HEK293 (cell line): Measurements from ENCODE around the gene BEST1.

ENCODE experiments used
- CTCF ChIA-PET: fragments of 350-600 bp; formaldehyde crosslinking; extraction: SDS; loops from one replicate; lab custom pipeline; 2021; ENCODE audit warnings: antibody characterized with exemption; lab: Yijun Ruan, JAX
- POLR2A ChIA-PET: fragments of 300-600 bp; formaldehyde crosslinking; extraction: SDS; loops from one replicate; lab custom pipeline; 2020; ENCODE audit warnings: antibody characterized with exemption, inconsistent platforms; lab: Yijun Ruan, JAX
- H3K27ac ChIP-seq: fragments of 200-500 bp; sonication (Bioruptor generic); 2 replicates; pipeline ENCODE4 v1.5.1; 2014; ENCODE audit warnings: low read depth, low read length, control low read depth, inconsistent platforms; ENCODE audit errors: extremely low read depth
- H3K36me3 ChIP-seq, 2 experiments: fragments of 200-500 bp in 1 of 2; sonication (Bioruptor generic) in 1 of 2; 1 replicate in 1 of 2; 2 replicates in 1 of 2; pipeline ENCODE4 v1.5.1; 2014 to 2017; ENCODE audit warnings: inconsistent platforms in 2 of 2, low read length in 2 of 2; ENCODE audit not compliant: control insufficient read depth in 2 of 2, insufficient read depth in 1 of 2
- H3K4me1 ChIP-seq: fragments of 200-500 bp; sonication (Bioruptor generic); 2 replicates; pipeline ENCODE4 v1.5.1; 2014; ENCODE audit warnings: mild to moderate bottlenecking, low read length, inconsistent platforms; ENCODE audit not compliant: control insufficient read depth, insufficient read depth
- H3K4me3 ChIP-seq: 2 replicates; pipeline ENCODE4 v1.5.1; 2011; ENCODE audit warnings: low read depth, mild to moderate bottlenecking, control low read depth, low read length, moderate library complexity
- H3K9me3 ChIP-seq: fragments of 200-500 bp; sonication (Bioruptor generic); 2 replicates; pipeline ENCODE4 v1.5.1; 2014; ENCODE audit warnings: low read depth, low read length, inconsistent platforms; ENCODE audit not compliant: control insufficient read depth, insufficient read depth
- GLI4 ChIP-seq: fragments of 450-650 bp; formaldehyde crosslinking; IDR thresholded peaks from 2 replicates; pipeline ENCODE4 v1.5.1; 2016; ENCODE audit warnings: missing biosample characterization, missing genetic modification characterization
- PBX3 ChIP-seq: sonication (generic); formaldehyde crosslinking; IDR thresholded peaks from 2 replicates; pipeline ENCODE4 v1.8.1; 2022; ENCODE audit warnings: mild to moderate bottlenecking, moderate library complexity, missing genetic modification reagents
- PRDM10 ChIP-seq: fragments of 450-650 bp; formaldehyde crosslinking; IDR thresholded peaks from 2 replicates; pipeline ENCODE4 v1.5.1; 2016; ENCODE audit warnings: missing biosample characterization, missing genetic modification characterization
- PRDM2 ChIP-seq: fragments of 450-650 bp; formaldehyde crosslinking; IDR thresholded peaks from 2 replicates; pipeline ENCODE4 v1.5.1; 2016; ENCODE audit warnings: missing biosample characterization, missing genetic modification characterization, borderline replicate concordance
- TRIM28 ChIP-seq: IDR thresholded peaks from 2 replicates; pipeline ENCODE4 v1.6.1; 2011; ENCODE audit warnings: low read length, control low read depth, borderline replicate concordance
- TSHZ1 ChIP-seq: fragments of 450-650 bp; formaldehyde crosslinking; IDR thresholded peaks from 2 replicates; pipeline ENCODE4 v1.5.1; 2016; ENCODE audit warnings: missing biosample characterization, missing genetic modification characterization, borderline replicate concordance
- ZNF133 ChIP-seq: fragments of 450-650 bp; formaldehyde crosslinking; IDR thresholded peaks from 2 replicates; pipeline ENCODE4 v1.5.1; 2016; ENCODE audit warnings: missing biosample characterization, missing genetic modification characterization
- ZNF274 ChIP-seq, 2 experiments: fragments of 200-500 bp in 1 of 2; fragments of 450-650 bp in 1 of 2; sonication (Bioruptor generic) in 1 of 2; formaldehyde crosslinking in 1 of 2; IDR thresholded peaks; 2 replicates each; pipeline versions ENCODE4 v1.5.1 to v1.6.1; 2014 to 2016; ENCODE audit warnings: borderline replicate concordance in 1 of 2, inconsistent platforms in 1 of 2, low read length in 1 of 2, missing biosample characterization in 1 of 2, missing genetic modification characterization in 1 of 2
- ZNF423 ChIP-seq: fragments of 450-650 bp; formaldehyde crosslinking; IDR thresholded peaks from 2 replicates; pipeline ENCODE4 v1.5.1; 2016; ENCODE audit warnings: missing biosample characterization, missing genetic modification characterization
- ZNF426 ChIP-seq: fragments of 450-650 bp; formaldehyde crosslinking; IDR thresholded peaks from 2 replicates; pipeline ENCODE4 v1.5.1; 2017; ENCODE audit warnings: missing biosample characterization, missing genetic modification characterization, mild to moderate bottlenecking, inconsistent platforms, moderate library complexity
- ZNF488 ChIP-seq: fragments of 450-650 bp; formaldehyde crosslinking; IDR thresholded peaks from 2 replicates; pipeline ENCODE4 v1.5.1; 2016; ENCODE audit warnings: missing biosample characterization, missing genetic modification characterization
- ZNF514 ChIP-seq: fragments of 450-650 bp; formaldehyde crosslinking; IDR thresholded peaks from 2 replicates; pipeline ENCODE4 v1.5.1; 2016; ENCODE audit warnings: missing biosample characterization, missing genetic modification characterization
- ZNF558 ChIP-seq: fragments of 450-650 bp; formaldehyde crosslinking; IDR thresholded peaks from 2 replicates; pipeline ENCODE4 v1.5.1; 2016; ENCODE audit warnings: missing biosample characterization, missing genetic modification characterization
- ZNF560 ChIP-seq: fragments of 450-650 bp; formaldehyde crosslinking; IDR thresholded peaks from 2 replicates; pipeline ENCODE4 v1.5.1; 2017; ENCODE audit warnings: missing biosample characterization, missing genetic modification characterization, borderline replicate concordance
- ZNF596 ChIP-seq: fragments of 450-650 bp; IDR thresholded peaks from 2 replicates; pipeline ENCODE4 v1.5.0; 2018; ENCODE audit warnings: missing biosample characterization, mild to moderate bottlenecking, missing genetic modification characterization, moderate library complexity
- ZNF610 ChIP-seq: fragments of 450-650 bp; formaldehyde crosslinking; IDR thresholded peaks from 2 replicates; pipeline ENCODE4 v1.5.1; 2016; ENCODE audit warnings: missing biosample characterization, missing genetic modification characterization, borderline replicate concordance
- ZNF624 ChIP-seq: fragments of 450-650 bp; formaldehyde crosslinking; IDR thresholded peaks from 2 replicates; pipeline ENCODE4 v1.5.1; 2017; ENCODE audit warnings: missing biosample characterization, missing genetic modification characterization
- ZXDB ChIP-seq: fragments of 450-650 bp; formaldehyde crosslinking; IDR thresholded peaks from 2 replicates; pipeline ENCODE4 v1.5.1; 2016; ENCODE audit warnings: missing biosample characterization, missing genetic modification characterization

Gene BEST1

GRCh38 chr11:61924064-61924455 is 26.1 kb upstream of the BEST1 start:
- POLR2A ChIA-PET, result no interaction called here
- TF ChIP-seq ZNF274 (IDR thresholded peaks at IDR 0.05; ENCODE audit: low read length) (no peak), ZNF274 (tag by site-specific recombination; IDR thresholded peaks at IDR 0.05; ENCODE audit: borderline replicate concordance) (no peak), ZNF133 (no peak), TSHZ1 (tag by site-specific recombination) (no peak)
- TF ChIP-seq, all 188 proteins: peak for 0
- Histone ChIP-seq H3K36me3 (no peaks in the 10 kb centered on the region), H3K27ac (no peak overlapping the region), H3K4me3 (no peak overlapping the region), H3K9me3 (no peaks in the 10 kb centered on the region), H3K4me1 (no peaks in the 10 kb centered on the region)
- CTCF ChIA-PET, result interaction anchor here (0.8 to 9.8 kb wide), 5 partner anchors 16 to 158 kb away, joined by 3 to 88 read pairs (median 3); no protein-coding TSS in a partner anchor

- H3K9me3 ChIP-seq, result no peaks in the 10 kb centered on the region
- ChIA-PET POLR2A (interaction anchor here (0.7 kb wide), 1 partner anchor 14 kb away, joined by 3 read pairs; no protein-coding TSS in a partner anchor), CTCF (interaction anchor here (1.2 to 9.8 kb wide), 4 partner anchors 22 to 182 kb away, joined by 5 to 88 read pairs (median 10); no protein-coding TSS in a partner anchor)
- H3K36me3 ChIP-seq, result no peaks in the 10 kb centered on the region
- no peak overlapping the region for H3K27ac ChIP-seq
- no peaks in the 10 kb centered on the region for H3K4me1 ChIP-seq
- H3K4me3 ChIP-seq, result no peak overlapping the region
- no peak for TF ChIP-seq ZXDB (tag by site-specific recombination)
- no peak for TF ChIP-seq ZNF426 (tag by site-specific recombination)
- TF ChIP-seq ZNF423, result no peak
- TF ChIP-seq PRDM10, result no peak
- TF ChIP-seq ZNF488 (tag by site-specific recombination), result no peak
- no peak for TF ChIP-seq PBX3 (CRISPR knock-in tag)
- TF ChIP-seq ZNF596 (tag by site-specific recombination), result no peak
- no peak for TF ChIP-seq ZNF274 (IDR thresholded peaks at IDR 0.05; ENCODE audit: low read length)
- TF ChIP-seq ZNF274 (tag by site-specific recombination; IDR thresholded peaks at IDR 0.05; ENCODE audit: borderline replicate concordance), result no peak
- TF ChIP-seq ZNF624 (tag by site-specific recombination), result no peak
- no peak for TF ChIP-seq ZNF558
- no peak for TF ChIP-seq ZNF610 (tag by site-specific recombination)
- TF ChIP-seq ZNF514 (tag by site-specific recombination), result no peak
- no peak for TF ChIP-seq ZNF560 (tag by site-specific recombination)
- TF ChIP-seq GLI4 (tag by site-specific recombination), result no peak
- no peak for TF ChIP-seq TRIM28
- TF ChIP-seq PRDM2 (tag by site-specific recombination), result no peak
These were observed 24.4 kb upstream of the BEST1 start for GRCh38 chr11:61925736-61926135.
